HG03378 (cell line): Measurements from ENCODE around the gene PEX12.
A peak's percentile ranks its signal among the peaks of the same experiment; 100 is the strongest.
"Not testable (repeated sequence)": the region's sequence is repeated elsewhere in the genome, so short reads cannot be mapped to it uniquely, and the experiment has no call there.

Experiments
- ATAC-seq: cut with Tn5 transposase; IDR thresholded peaks from one replicate; pipeline ENCODE4 v1.9.1; 2021; ENCODE audit warnings: mild to moderate bottlenecking, moderate library complexity; ENCODE audit not compliant: unreplicated experiment

Gene PEX12

DNA sequence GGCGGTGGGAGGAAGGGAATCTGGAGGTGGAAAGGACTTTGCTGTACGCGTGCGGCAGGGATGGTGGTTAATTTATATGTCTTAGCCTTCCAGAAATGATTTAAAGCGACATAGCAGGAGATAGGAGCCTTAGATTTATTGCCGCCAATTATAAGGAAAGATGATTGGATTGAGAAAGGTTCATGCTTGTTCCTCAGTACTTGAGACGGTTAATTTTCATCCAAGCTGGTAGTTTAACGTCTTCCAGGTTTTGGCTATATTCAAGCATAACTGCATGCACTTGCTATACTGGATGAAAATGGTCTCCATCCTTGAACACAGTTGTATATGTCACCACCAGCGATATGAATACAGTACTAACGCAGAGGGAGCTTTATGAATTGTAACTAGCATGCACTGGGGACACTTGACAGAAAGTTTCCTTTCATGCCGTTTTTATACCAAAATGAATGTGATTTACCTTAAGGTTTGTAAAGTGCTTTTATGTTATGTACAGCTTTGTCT is 610 bp upstream of the PEX12 start:
- no peak for ATAC-seq

DNA sequence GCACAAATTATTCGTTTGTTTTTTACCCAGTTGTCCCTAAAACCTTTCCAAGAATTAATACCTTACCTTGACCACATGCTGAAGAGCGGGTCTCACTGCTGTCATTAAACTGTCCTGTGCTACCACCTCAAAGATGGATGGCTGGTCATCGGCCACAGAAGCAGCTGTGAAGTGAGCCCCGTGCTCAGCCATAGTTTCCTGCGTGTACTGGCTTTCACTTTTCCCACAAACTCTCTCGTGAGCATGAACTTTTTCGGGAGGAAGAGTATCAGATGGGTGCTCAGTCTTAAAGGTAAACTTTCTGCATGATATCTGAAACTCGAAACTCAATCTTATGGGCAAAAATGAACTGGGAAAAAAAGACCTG is 558 bp downstream of the PEX12 start:
- no peak for ATAC-seq

DNA sequence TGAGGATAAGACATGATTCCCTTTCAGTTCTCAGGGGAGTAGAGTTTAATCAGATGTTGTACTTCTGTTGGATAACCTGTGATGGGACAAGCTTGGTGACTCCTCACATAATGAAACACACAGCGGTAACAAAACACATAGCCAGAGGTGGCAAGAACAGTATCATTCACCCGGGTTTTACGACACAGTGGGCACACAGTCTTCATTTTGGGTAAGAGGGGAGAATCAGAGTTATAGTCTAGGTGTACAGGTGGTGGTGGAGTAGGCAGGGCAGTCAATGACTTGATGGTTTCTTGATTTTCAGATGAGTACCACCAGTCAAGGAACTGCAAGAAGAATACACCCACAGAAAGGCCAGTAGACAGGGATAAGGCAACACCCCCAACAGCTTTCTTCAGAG is 2.6 kb downstream of the PEX12 start:
- ATAC-seq = no peak

DNA sequence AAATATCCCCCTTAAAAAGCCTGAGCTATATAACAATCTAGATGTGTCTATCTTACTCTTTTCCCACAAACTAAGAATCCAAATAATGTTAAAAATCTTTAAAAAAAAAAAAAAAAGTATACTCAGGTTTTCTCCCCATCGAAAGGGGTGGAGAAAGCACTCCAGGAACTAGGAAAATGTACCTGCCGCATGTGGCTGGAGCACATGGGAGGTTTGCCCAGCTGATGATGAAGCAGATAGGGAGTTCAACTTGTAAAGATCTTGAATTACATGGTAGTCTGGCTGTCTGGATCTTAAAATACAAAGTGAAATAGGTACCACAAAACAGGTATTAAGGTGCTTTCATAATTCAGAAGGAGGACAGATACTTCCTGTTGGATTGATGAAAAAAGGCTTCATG is 9.0 kb downstream of the PEX12 start:
- ATAC-seq = no peak

DNA sequence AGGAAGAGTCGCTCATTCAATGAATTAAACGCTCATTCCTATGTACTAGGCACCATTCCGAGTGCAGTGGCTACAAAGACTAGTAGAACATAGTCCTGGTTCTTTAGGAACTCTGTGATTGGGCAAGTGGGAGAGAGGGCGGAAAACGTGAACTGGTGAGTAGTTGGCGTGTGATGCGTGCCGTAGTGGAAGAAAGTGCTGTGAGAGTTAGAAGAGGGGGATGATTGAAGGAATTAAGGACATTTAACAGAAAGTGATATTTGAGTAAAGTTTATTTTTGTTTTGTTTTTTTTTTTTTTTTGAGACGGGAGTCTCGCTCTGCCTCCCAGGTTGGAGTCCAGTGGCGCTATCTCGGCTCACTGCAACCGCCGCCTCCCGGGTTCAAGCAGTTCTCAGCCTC is 9.8 kb downstream of the PEX12 start:
- peak; percentile 14 for ATAC-seq

DNA sequence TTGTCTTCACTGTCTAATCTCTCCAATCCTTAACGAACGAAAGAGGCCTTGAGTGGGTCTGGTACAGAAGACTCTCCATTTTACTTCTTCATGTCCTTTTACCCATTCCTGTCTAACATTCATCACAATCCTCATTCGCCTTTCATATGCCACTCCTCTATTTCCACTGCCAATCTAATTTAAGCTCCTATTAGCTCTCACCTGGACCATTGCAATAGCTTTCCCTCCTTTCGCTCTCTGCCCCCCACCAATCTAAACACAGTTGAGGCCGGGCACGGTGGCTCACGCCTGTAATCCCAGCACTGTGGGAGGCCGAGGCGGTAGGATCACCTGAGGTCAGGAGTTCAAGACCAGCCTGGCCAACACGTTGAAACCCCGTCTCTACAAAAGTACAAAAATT is 11.4 kb downstream of the PEX12 start:
- no peak for ATAC-seq

DNA sequence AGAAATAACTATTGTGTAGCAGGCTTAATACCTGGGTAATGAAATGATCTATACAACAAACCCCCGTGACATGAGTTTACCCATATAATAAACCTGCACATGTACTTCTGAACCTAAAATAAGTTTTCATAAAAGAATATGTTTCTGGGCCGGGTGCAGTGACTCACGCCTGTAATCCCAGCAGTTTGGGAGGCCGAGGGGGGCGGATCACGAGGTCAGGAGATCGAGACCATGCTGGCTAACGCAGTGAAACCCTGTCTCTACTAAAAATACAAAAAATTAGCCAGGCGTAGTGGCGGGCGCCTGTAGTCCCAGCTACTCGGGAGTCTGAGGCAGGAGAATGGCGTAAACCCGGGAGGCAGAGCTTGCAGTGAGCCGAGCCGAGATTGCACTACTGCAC is 15.2 kb downstream of the PEX12 start:
- not testable (repeated sequence) for ATAC-seq

DNA sequence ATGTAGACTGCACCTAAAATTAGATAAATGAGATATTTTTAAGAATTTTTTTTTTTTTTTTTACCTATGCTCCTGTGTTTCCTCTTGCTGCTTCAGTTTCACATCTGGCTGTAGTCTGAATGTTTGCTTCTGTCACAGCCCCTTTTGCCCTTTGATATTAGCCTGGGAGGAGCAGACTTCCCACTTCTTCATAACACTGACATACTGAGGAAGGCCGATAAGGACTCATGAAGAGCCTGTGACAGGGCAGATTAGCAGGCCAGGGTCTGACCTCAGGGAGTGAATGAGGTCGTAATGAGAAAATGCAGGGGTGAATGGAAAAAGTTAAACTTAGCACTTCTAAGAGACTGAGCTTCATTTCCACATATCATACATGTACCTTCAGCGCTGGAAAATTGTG is 17.7 kb downstream of the PEX12 start, which contains the start of gene SLFN14:
Gene SLFN14 (minus strand): TSS at position 117 of the 400 bp plus-strand sequence. CDS start 2,757 bp downstream, outside the sequence.
- no peak for ATAC-seq

DNA sequence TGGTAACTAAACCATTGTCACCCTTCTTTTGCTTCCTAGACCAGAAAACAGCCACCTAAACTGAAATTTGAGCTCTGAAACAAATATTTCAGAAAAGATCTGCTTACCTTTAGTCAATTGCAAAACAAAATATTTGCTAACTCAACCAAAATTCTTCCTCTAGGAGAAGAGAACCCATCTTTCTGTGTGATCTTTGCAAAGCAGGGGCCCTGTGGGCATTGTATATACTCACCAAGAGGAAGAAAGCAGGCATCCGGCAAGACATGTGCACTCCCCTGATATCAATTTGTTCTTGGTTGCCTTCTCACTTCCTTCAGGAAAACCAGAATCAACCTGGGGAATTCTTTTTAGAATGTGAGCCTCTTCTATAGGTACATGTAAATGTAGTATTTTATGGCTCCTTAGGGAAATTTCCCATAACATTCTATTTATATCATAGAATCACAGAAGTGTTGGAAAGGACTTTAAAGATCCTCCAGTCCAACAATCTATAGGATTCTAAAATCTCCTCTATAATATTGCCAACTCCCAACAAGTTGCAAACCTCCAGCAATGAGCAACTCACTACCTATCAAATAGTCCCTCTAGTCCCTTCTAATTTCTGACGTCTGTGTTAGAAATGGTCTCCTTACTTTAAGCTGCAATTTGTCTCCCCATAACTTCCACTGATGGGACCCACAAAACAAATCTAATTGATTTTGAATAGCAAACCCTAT is 18.7 kb downstream of the PEX12 start:
- ATAC-seq = no peak

DNA sequence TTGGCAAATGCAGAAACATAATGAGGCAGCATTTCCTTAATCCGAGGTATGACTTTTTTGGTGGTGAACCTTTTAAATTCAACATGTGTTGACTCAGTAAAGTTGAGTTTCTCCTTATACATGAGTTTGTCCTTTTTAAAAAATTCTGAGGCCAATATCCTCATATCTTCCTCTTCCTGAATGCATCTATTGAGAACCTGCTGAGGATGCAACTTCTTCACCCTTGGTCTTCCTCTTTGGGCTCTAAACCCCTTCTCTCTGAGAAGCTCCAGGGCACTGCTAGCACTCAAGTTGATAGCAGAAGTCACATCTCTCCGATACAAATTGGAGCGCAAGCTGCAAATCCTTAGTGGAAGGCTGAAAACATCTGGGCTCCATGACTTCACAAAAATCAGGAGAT is 21.0 kb downstream of the PEX12 start:
- no peak for ATAC-seq

DNA sequence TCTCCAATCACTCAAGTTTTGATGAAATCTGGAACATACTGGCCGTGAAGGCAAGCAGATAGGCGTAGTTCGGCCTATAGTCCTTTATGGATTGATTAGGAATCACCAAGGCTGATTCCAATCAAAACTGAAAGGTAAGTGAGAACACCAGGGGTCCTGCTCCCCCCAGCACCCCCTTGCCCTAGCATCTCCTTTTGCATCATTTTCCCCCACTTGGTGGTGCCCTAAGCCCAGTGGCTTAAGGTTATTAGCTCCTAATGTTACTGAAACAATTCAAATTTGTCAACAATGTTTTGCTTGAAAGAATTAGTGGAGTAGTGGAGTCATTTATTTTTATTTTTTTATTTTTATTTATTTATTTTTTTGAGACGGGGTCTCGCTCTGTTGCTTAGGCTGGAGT is 22.7 kb downstream of the PEX12 start:
- no peak for ATAC-seq

DNA sequence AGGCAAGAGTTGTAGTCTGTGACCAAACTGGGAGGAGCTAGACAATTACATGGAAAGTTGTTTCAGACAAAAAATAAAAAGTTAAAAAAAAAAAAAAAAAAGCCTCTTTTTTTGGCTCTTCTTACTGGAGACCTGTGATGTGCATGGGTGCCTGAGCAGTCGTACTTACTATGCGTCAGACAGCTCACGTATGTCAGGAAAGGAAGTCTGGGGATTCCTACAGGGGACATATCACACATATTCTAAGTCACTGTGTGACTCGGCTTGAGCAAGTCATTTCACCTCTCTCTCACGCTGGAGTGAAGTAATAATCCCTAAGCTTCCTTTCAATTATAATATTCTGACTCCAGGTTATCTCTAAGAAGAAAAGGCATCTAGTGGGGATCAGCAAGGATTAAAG is 23.7 kb downstream of the PEX12 start:
- no peak for ATAC-seq

DNA sequence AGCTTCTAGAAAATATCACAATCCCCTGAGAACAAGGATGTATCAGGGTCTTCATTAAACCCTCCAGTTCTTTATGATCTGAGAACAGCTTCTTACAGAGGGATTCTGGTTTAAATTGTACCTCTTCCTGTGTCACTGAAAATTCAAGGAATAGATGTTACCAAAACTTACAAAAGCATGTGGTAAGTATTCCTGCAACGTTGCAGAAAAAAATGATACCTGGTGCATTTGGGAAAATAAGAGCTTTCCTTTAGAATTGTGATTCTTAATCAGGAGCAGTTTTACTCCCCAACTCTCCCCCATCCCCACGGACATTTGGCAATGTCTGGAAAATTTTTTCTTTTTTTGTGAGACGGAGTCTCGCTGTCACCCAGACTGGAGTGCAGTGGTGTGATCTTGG is 25.1 kb downstream of the PEX12 start:
- no peak for ATAC-seq

DNA sequence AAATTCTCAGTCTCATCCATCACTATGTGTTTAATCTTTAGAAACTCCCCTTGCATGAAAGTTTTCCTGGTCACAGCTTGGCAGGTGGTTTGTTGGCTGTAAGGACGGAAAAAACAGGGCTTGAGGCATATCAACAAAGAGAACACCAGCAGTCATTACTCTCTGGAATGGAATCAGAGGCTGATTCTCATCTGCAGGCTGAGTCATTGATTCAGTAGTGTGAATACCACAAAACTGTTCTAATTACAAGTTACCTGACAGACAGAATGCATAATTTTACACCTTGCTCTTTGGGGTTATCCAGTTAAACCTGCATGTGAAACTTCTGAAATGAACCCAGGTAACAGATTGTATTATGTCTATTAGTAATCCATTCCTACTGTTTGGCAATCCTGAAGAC is 29.4 kb downstream of the PEX12 start:
- ATAC-seq = no peak

DNA sequence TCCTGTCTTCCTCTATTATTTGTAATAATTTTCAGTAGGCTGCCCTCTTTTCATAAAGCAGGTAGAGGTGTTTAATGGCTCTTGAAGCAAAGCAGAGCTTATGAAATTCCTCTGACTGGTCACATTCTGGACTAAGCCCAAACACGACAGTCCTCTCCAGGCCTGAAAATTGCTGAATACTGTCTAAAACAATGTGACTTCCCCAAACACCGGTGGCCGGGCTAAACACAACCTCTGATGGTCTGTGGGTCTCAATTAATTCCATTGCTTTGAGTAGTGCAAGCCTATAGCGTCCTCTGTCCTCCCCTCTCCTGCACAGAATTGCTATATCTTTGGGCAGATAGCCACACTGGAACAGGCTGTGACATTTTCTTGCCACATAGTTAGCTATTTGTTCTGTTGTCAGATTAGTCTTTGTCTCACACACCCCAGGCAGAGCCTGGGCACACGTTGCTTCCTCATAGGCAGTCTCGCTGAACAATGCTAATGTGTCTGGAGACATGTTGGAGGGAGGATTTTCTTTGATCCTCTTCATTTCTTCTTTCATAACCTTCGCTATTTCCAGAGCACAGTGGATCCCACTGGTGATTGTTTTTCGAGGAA is 30.1 kb downstream of the PEX12 start:
- ATAC-seq = no peak

DNA sequence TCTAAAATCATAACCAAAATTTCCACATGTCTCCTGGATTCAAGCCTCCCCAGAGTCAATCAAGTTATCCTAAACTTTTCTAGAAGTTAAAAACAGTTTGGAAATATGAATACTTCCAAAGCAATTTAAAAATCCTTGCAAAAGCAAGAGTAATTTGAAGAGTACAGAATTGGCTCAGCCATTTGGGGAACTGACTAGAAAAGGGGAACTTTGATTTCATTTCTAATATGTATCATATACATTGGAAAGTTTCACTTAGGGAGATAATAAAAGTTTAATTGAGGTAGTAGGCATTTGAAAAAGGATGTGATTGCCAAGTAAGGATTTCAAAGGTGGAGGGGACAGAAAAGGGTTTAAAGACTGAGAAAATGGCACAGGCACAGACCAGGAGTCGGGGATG is 31.9 kb downstream of the PEX12 start:
- no peak for ATAC-seq

DNA sequence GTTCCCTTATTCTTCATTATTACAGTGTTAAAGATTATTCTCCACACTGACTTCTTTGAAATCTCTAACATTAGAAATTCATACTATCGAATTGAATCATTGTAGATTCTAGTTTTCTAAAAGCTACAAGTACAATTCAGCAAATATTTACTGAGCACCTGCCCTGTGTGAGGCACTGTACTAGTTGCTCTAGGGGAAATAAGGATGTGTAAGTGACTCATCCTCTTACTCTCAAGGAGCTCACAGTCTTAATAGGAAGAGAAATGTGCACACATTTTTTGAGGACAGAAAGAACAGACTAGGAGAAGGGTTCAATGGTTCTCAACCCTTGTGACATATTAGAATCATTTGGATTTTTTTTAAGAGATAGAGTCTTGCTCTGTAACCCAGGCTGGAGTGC is 33.2 kb downstream of the PEX12 start:
- no peak for ATAC-seq

DNA sequence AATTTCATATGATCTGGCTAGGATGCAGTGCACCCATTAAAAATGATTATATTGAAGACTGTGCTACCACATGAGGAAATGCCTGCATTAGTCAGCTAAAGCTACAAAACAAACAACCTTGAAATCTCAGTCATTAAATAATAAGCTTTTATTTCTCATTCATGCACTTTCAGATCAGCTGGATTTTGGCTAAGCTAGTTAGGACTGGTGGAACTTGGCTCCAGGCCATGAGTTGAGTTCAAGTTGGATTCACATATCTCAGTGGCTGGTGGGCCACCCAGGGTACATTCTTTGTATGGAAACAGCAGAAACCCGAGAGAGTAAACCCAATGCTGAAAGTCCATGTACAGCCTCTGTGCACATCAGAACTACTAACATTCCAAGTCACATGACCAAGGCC is 34.5 kb downstream of the PEX12 start:
- ATAC-seq = no peak

DNA sequence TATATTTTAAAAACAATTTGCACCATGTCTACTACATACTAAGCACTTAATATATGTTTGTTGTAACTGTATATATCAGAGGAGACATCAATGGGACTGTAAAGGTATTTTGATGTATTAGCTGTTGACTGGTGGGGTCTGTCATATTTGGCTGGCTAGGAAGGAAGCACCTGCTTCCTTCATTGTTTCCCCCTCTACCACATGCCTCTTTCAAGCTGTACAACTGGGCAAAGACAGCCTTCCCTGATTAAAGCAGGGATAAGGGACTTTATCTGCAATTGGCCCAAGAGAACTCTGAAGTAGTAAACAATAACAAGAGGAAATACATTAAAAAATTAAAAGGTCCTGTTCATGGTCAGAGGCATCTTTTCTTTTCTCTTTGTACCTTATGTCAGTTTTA is 35.4 kb downstream of the PEX12 start:
- ATAC-seq = no peak

DNA sequence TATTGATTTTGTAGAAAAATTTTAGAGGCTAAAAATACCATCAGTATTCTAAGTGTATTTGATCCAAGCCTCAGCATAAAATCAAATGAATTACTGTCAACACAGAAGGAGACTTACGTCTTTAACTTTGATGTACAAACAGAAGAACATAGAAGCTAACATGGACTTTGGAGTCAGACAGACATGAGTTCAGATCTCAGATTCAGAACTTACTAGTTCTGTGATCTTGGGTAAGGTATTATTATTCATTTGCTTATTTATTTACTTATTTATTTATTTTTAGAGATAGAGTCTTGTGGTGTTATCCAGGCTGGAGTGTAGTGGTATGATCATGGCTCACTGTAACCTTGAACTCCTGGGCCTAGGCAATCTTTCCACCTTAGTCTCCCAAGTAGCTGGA is 36.9 kb downstream of the PEX12 start:
- no peak for ATAC-seq

DNA sequence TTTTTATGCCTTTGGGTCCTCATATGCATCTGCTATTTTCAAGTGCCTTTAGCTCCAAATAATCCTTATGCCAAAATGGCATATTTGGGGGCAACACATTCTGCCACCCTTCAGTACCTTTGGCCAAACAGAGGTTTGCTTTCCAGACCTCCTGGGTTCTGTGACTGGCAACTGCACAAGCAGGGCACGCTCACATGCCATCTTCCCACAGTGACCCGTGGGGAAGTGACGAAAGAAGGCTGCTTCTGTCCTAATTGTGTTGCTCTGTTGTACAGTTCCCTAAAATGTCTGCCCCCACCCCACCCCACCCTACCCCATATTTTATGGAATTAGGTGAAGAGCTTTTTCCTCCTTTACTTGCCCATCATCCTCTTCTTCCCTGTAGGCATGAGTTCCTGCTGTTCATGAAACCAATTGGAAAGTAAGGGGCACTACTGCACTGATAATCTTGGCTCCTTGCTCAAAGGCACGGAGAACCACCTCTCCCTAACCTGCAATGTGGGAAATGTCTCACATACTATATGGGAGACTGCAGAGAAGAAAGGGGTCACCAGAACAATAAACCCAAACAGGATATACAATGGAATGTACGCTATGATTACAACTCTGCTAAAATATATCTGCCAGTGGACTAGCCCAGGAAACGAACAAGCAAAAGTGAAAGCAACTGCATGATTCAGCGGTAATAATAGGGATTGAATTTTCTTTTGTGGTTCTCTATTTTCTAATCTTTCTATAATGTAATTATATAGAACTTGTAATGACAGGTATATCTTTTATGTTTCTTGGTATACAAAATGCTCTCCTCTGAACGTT is 37.6 kb downstream of the PEX12 start:
- ATAC-seq = no peak

DNA sequence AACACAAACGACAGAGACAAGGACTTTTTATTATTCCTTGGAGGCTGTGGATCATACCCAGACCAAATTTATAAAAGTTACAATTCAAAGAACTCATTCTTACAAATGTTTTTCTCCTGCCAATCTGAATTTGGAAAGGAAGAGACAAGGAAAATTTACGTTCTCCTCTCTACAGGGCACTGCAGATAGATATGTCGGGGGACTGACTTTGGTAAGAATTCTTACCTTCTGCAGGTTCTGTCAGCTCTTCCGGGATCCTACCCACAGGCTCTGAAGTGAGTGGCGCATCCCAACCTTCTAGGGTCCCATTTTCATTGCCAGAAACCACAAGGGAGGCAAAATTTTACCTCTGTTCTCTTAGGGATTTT is 38.7 kb downstream of the PEX12 start:
- ATAC-seq = no peak
